A549 (cell line): ENCODE measurements around the gene LXN. TPM values are rescaled to one million over a fixed set of nuclear protein-coding genes. Genes with fewer than 3 reads are reported as not detected.

Source experiments
- ATAC-seq, 2 experiments: fragments of 200-7000 bp in 1 of 2; fragments of >200 bp in 1 of 2; cut with Nextera tagmentation in 1 of 2; cut with Tn5 transposase in 1 of 2; 3 replicates each; pipeline versions ENCODE4 v1.8.0 to v1.9.1; 2018 to 2020; ENCODE audit warnings: mild to moderate bottlenecking in 1 of 2, moderate library complexity in 1 of 2
- CTCF ChIA-PET: fragments of 300-600 bp; sonication (Branson Sonifier 250); formaldehyde crosslinking; extraction: SDS; loops from one replicate; lab custom pipeline; 2021; ENCODE audit warnings: antibody characterized with exemption, inconsistent platforms; lab: Yijun Ruan, JAX
- POLR2A ChIA-PET: fragments of 350-600 bp; formaldehyde crosslinking; extraction: SDS; loops from one replicate; lab custom pipeline; 2021; ENCODE audit warnings: antibody characterized with exemption, inconsistent platforms; lab: Yijun Ruan, JAX
- DNase-seq, 2 experiments: peaks; one replicate each; pipeline versions ENCODE4 v3.0.0 to v3.0.0-alpha.2; 2011 to 2016; ENCODE audit warnings: low read depth in 1 of 2, low spot score in 1 of 2
- FAIRE-seq: peaks from 2 replicates; lab custom pipeline; 2011; peaks lifted over from hg19 to GRCh38; lab: Jason Lieb, UNC
- H3K27ac ChIP-seq, 2 experiments: fragments of >200 bp; sonication (Bioruptor Twin); formaldehyde crosslinking; 3 replicates each; pipeline ENCODE4 v1.5.1; 2016 to 2017
- H3K4me1 ChIP-seq: fragments of >200 bp; sonication (Bioruptor Twin); formaldehyde crosslinking; 3 replicates; pipeline ENCODE4 v1.6.1; 2016
- H3K4me2 ChIP-seq: fragments of >200 bp; sonication (Bioruptor Twin); formaldehyde crosslinking; 3 replicates; pipeline ENCODE4 v1.6.1; 2016
- H3K4me3 ChIP-seq: fragments of >200 bp; sonication (Bioruptor Twin); formaldehyde crosslinking; 3 replicates; pipeline ENCODE4 v1.5.1; 2016
- H3K9me3 ChIP-seq: fragments of >200 bp; sonication (Bioruptor Twin); formaldehyde crosslinking; 3 replicates; pipeline ENCODE4 v1.6.1; 2016
- BHLHE40 ChIP-seq: IDR thresholded peaks from 2 replicates; pipeline ENCODE4 v1.6.1; 2012; ENCODE audit warnings: low read depth, low read length, inconsistent platforms
- CHD4 ChIP-seq: fragments of 200-600 bp; sonication (generic); IDR thresholded peaks from 2 replicates; pipeline ENCODE4 v1.6.1; 2016; ENCODE audit warnings: antibody characterized with exemption, mild to moderate bottlenecking, borderline replicate concordance
- FOSL2 ChIP-seq, 2 experiments: fragments of 450-650 bp in 1 of 2; fragments of >200 bp in 1 of 2; sonication (Bioruptor Twin) in 1 of 2; formaldehyde crosslinking; IDR thresholded peaks; 2 replicates each; pipeline versions ENCODE4 v1.5.0 to v1.6.1; 2016 to 2020; ENCODE audit warnings: mild to moderate bottlenecking in 1 of 2, moderate library complexity in 1 of 2
- FOXS1 ChIP-seq: fragments of 250-450 bp; sonication (Bioruptor Pico); IDR thresholded peaks from 2 replicates; pipeline ENCODE4 v1.5.0; 2020; ENCODE audit warnings: mild to moderate bottlenecking, moderate library complexity
- HDAC2 ChIP-seq: fragments of 200-600 bp; sonication (generic); IDR thresholded peaks from 2 replicates; pipeline ENCODE4 v1.6.1; 2016
- JUN ChIP-seq, 2 experiments: fragments of >200 bp; sonication (Bioruptor Twin); formaldehyde crosslinking; IDR thresholded peaks; 2 replicates in 1 of 2; 3 replicates in 1 of 2; pipeline ENCODE4 v1.6.1; 2016 to 2017
- JUNB ChIP-seq: fragments of >200 bp; sonication (Bioruptor Twin); formaldehyde crosslinking; IDR thresholded peaks from 2 replicates; pipeline ENCODE4 v1.6.1; 2016
- KDM5A ChIP-seq: fragments of 200-600 bp; sonication (generic); IDR thresholded peaks from 2 replicates; pipeline ENCODE4 v1.6.1; 2016; ENCODE audit warnings: antibody characterized with exemption, mild to moderate bottlenecking
- MAZ ChIP-seq: fragments of 150-350 bp; IDR thresholded peaks from 2 replicates; pipeline ENCODE4 v1.6.1; 2014; ENCODE audit warnings: antibody characterized with exemption, low read depth, low read length, borderline replicate concordance
- POLR2A ChIP-seq: IDR thresholded peaks from 2 replicates; pipeline ENCODE4 v1.6.1; 2012; ENCODE audit warnings: mild to moderate bottlenecking, low read length
- POLR2AphosphoS2 ChIP-seq: conservative IDR thresholded peaks from 2 replicates; pipeline ENCODE4 v1.6.1; 2012; ENCODE audit warnings: low read length, improper control_type of control experiment, inconsistent platforms
- RARB ChIP-seq: fragments of 250-450 bp; sonication (Bioruptor Pico); IDR thresholded peaks from 2 replicates; pipeline ENCODE4 v1.8.0; 2021; ENCODE audit warnings: mild to moderate bottlenecking, moderate library complexity
- RFX5 ChIP-seq: fragments of 450-650 bp; IDR thresholded peaks from 2 replicates; pipeline ENCODE4 v1.7.1; 2014; ENCODE audit warnings: antibody characterized with exemption, mild to moderate bottlenecking, moderate library complexity
- SREBF2 ChIP-seq: fragments of 450-650 bp; IDR thresholded peaks from 2 replicates; pipeline ENCODE4 v1.6.1; 2014; ENCODE audit warnings: mild to moderate bottlenecking, moderate library complexity
- ZFP36 ChIP-seq: fragments of 450-650 bp; IDR thresholded peaks from 2 replicates; pipeline ENCODE4 v1.6.1; 2014; ENCODE audit warnings: borderline replicate concordance; ENCODE audit not compliant: partially characterized antibody
- WGBS: methylation state at CpG from one replicate; pipeline ENCODE4 v1.1.6; 2017; ENCODE audit errors: missing lambda C conversion rate; 5-methylcytosine and 5-hydroxymethylcytosine counted together
- polyA plus RNA-seq, 4 experiments: library from polyadenylated mRNA; depleted of rRNA in 3 of 4; stranded (reverse); fragments of >200 nt; fragmentation: RNase III in 1 of 4; extraction: RNeasy Plus Mini Kit Qiagen cat#74134 plus additional on column Dnase treatment in 1 of 4; gene quantifications; 2 replicates in 3 of 4; 3 replicates in 1 of 4; pipeline ENCODE4 v1.2.3, GENCODE V29; 2011 to 2017
- TF ChIP-seq, protein P1 (sequence below): fragments of 200-600 bp; sonication (generic); IDR thresholded peaks from 2 replicates; pipeline ENCODE4 v1.6.1; 2016; ENCODE audit warnings: antibody characterized with exemption, mild to moderate bottlenecking, moderate library complexity

Gene LXN
- polyA plus RNA-seq, 2 of the 4 experiments (the other 2 are of a cell fraction): 37.9 to 131 TPM

DNA sequence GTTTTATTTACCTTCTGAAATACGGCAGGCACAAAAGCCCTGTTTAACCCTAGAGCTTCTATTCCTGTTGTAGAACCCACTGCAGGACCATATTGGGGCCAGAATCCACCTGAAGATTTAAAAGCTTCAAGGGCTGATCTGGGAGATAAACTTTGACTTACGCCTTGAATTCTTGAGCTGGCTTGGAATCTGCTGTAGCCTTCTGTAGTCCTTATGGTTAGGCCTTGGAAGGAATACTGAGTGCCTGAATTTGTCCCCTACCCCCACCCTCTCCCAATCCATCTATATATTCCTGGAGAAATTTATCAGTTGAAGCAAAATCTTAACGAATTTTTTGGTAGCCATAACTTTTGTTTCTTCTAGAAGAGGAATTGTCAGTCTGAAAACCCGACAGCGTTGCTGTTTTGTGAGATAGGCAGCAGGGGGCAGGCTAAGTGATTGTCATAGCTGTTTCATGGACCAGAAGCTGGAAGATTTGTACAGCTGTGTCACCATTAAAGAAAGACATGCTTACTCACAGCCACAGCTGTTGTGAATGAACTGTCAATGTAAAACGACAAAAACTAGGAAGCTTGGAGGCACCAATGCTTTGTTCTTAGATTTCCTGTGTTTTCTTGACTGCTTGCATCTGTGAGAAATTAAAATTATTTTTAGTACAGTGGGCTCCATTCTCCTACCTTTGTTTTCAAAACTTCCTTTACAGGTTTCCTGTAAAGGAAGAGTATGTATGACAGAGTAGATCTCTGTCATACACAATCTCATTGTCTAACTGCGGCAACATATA, 12.8 kb downstream of the LXN start (continued):
- TF ChIP-seq, protein P1, sequence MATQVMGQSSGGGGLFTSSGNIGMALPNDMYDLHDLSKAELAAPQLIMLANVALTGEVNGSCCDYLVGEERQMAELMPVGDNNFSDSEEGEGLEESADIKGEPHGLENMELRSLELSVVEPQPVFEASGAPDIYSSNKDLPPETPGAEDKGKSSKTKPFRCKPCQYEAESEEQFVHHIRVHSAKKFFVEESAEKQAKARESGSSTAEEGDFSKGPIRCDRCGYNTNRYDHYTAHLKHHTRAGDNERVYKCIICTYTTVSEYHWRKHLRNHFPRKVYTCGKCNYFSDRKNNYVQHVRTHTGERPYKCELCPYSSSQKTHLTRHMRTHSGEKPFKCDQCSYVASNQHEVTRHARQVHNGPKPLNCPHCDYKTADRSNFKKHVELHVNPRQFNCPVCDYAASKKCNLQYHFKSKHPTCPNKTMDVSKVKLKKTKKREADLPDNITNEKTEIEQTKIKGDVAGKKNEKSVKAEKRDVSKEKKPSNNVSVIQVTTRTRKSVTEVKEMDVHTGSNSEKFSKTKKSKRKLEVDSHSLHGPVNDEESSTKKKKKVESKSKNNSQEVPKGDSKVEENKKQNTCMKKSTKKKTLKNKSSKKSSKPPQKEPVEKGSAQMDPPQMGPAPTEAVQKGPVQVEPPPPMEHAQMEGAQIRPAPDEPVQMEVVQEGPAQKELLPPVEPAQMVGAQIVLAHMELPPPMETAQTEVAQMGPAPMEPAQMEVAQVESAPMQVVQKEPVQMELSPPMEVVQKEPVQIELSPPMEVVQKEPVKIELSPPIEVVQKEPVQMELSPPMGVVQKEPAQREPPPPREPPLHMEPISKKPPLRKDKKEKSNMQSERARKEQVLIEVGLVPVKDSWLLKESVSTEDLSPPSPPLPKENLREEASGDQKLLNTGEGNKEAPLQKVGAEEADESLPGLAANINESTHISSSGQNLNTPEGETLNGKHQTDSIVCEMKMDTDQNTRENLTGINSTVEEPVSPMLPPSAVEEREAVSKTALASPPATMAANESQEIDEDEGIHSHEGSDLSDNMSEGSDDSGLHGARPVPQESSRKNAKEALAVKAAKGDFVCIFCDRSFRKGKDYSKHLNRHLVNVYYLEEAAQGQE: no peak
- no peak for TF ChIP-seq KDM5A
- TF ChIP-seq POLR2AphosphoS2: no peak
- no peak for TF ChIP-seq MAZ
- no peak for TF ChIP-seq CHD4

- H3K4me3 ChIP-seq: no peak overlapping the region
- no peak overlapping the region for H3K27ac ChIP-seq
- no peaks in the 10 kb centered on the region for H3K9me3 ChIP-seq
- ChIA-PET CTCF (interaction anchor here (0.6 to 7.7 kb wide), 29 partner anchors 7 to 164 kb away, joined by 3 to 114 read pairs (median 5); partner anchors contain the start of genes GFM1 and LXN), POLR2A (interaction anchor here (2.6 kb wide), 1 partner anchor 15 kb away, joined by 6 read pairs; the partner anchor contains the start of gene GFM1)
- H3K4me1 ChIP-seq: peaks cover 28% of the 10 kb centered on the region
- no peak for TF ChIP-seq JUN (IDR thresholded peaks at IDR 0.05)
- TF ChIP-seq HDAC2: no peak
- TF ChIP-seq ZFP36: no peak
- no peak for TF ChIP-seq POLR2A
- no peak for TF ChIP-seq SREBF2
- no peak for TF ChIP-seq FOXS1 (CRISPR knock-in tag)
- no peak for TF ChIP-seq RARB (CRISPR knock-in tag)
- TF ChIP-seq JUNB: no peak
- TF ChIP-seq, protein P1: no peak
- no peak overlapping the region for H3K4me2 ChIP-seq
- ATAC-seq (no peak), DNase-seq (no peak), FAIRE-seq (no peak)
- 92% methylated on average over 7 of the region's 7 CpGs for WGBS
Observed at GRCh38 chr3:158658889-158659288, 13.6 kb downstream of the LXN start.

GRCh38 chr3:158652463-158652862, 20.0 kb downstream of the LXN start:
- WGBS: 58% methylated on average over 3 of the region's 3 CpGs
- CTCF ChIA-PET: interaction anchor here (0.9 to 2.9 kb wide), 6 partner anchors 7 to 139 kb away, joined by 3 to 16 read pairs (median 4); partner anchors contain the start of genes GFM1 and LXN

More at GRCh38 chr3:158652463-158652862, 20.0 kb downstream of the LXN start:
- Histone ChIP-seq H3K9me3 (no peaks in the 10 kb centered on the region), H3K4me1 (peaks cover 14% of the 10 kb centered on the region), H3K4me2 (no peak overlapping the region), H3K4me3 (no peak overlapping the region), H3K27ac (no peak overlapping the region)
- TF ChIP-seq RFX5 (no peak), BHLHE40 (no peak), FOSL2 (IDR thresholded peaks at IDR 0.05) (no peak), FOSL2 (CRISPR knock-in tag; IDR thresholded peaks at IDR 0.05) (no peak)
- peak in 1 of 2 experiments; percentile 31 for DNase-seq
- peak in 1 of 2 experiments; percentile 67; a peak in 3 of 6 replicates for ATAC-seq
- POLR2A ChIA-PET: no interaction called here
- FAIRE-seq: no peak
